Tibial nerve (tissue), 4 donors: ENCODE results near the gene TBC1D14.

Experiments used
- CTCF ChIP-seq, 5 experiments: fragments of 200-600 bp in 3 of 5; fragments of 450-650 bp in 2 of 5; sonication (generic) in 3 of 5; IDR thresholded peaks; one replicate each; pipeline ENCODE4 v1.5.1; 2016 to 2019; ENCODE audit warnings: antibody characterized with exemption in 5 of 5, mild to moderate bottlenecking in 3 of 5, moderate library complexity in 2 of 5
- EP300 ChIP-seq, 2 donors: sonication (generic); formaldehyde crosslinking; IDR thresholded peaks; one replicate each; pipeline ENCODE4 v1.6.1; 2017; ENCODE audit warnings: antibody characterized with exemption in 2 of 2, mild to moderate bottlenecking in 1 of 2
- POLR2A ChIP-seq, 2 donors: fragments of 450-650 bp; IDR thresholded peaks; one replicate each; pipeline ENCODE4 v1.6.1; 2017; ENCODE audit warnings: antibody characterized with exemption in 2 of 2, mild to moderate bottlenecking in 2 of 2, moderate library complexity in 2 of 2

- TF ChIP-seq CTCF (IDR thresholded peaks at IDR 0.05) (no peak), POLR2A (IDR thresholded peaks at IDR 0.05) (no peak), EP300 (IDR thresholded peaks at IDR 0.05) (no peak)
These were observed 47.0 kb downstream of the TBC1D14 start for GRCh38 chr4:6956434-6957147.
